HG03175 (cell line): ENCODE results near the gene LEMD1.
"Not testable (repeated sequence)": the region's sequence is repeated elsewhere in the genome, so short reads cannot be mapped to it uniquely, and the experiment has no call there.

Experiments
- ATAC-seq: cut with Tn5 transposase; IDR thresholded peaks from one replicate; pipeline ENCODE4 v1.9.1; 2021; ENCODE audit warnings: mild to moderate bottlenecking, moderate library complexity; ENCODE audit not compliant: unreplicated experiment

Gene LEMD1

GRCh38 chr1:205430696-205431305, 8.9 kb upstream of the LEMD1 start:
- peak; percentile 42 for ATAC-seq

DNA sequence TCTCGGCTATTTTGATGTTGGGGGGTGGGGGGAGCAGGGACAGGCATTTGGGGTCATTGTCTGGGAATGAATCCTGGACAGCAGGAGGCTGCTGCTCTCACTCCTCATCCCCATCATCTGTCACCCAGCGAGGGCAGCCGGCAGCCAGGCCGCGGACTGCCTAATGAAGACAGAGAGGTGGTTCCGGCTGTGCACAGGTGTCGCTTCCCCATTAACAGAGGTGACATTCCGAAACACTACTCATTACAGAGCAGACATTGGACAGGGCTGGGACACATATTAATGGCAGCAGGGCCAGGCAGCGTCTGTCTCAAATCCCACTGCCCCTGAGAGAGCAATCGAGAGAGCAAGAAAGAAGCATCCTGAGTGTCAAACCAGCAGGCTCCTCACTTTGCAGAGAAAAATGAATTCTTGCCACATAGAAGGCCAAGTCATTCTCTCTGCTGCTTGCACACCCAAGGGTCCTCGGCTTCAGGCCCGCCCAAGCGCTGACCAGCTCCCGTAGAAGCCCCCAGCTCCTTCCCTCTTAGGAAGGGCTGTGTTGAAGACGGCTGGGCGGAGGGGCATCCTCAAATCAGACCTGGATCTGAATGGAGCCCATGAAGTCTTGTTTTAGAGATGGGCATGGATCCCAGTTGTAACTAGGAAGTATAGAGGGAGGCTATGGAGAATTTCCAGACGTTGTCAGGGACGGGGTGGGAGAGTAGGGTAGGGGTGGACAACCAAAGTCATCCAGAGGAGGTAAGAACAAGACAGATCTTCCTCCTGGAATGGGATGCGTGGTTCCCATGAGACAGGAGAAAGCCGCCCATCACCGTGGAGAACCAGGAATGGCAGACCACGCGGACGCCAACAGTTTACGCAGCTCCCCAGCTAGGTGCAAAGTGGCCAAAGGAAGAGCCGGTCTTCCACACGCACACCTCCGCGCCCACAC, 8.2 kb upstream of the LEMD1 start:
- ATAC-seq: no peak

- no peak for ATAC-seq
These were observed 3.2 kb upstream of the LEMD1 start for GRCh38 chr1:205424901-205425600.

DNA sequence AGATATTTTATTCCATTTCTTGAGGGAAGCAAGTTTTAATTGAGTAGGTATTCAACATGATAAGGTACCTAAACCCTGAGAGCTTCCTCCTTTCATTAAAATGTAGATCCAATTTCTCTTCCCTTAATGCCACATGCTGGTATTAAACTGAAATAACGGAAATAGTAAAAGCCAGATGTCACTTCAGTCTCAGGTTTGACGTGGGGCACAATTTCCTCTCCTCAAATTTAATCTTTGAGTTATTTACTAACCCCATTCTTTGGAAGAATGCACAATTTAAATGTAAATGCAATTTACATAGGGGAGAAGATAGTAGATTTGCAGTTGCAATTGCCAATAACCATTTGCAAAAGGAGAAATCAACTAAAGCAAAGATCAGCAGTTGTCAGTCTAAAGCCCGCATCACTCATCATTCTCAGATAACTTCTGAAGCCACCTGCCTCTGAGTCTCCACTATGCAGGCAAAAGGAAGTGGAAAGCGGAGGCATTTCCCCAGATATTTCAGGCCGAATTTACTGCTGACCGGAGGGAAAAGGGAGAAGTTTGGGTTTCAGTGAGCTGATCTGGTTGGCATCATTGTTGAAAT, 2.1 kb upstream of the LEMD1 start:
- no peak for ATAC-seq

DNA sequence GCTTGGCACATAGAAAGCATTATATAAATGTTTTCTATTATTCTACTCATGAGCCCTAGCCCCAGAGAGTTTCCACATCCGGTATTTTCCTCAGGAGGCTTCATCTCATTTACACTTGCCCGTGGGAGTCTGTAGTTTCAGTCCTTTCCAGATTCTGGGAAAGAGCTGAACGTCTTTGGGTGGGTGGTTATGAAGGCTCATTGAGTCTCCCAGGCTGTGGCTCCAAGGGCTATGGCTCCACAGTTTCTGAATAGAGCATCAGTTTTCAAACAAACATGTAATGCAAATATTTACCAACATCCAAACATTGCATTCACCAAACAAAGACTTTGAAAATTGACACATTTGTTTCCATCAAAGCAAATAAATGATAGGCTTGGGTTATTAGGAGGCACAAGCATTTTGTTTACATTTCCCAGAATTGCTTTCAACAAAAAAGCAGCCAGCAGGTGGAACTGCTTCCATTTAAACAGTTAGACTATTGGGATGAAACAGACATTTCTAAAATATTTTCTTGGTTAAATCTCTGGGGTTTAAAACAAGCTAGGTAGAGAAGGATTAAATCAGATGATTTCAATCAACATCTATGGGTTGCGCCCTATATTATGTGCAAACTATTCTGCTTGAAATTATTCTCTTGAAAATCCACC, 1.3 kb upstream of the LEMD1 start:
- no peak for ATAC-seq

DNA sequence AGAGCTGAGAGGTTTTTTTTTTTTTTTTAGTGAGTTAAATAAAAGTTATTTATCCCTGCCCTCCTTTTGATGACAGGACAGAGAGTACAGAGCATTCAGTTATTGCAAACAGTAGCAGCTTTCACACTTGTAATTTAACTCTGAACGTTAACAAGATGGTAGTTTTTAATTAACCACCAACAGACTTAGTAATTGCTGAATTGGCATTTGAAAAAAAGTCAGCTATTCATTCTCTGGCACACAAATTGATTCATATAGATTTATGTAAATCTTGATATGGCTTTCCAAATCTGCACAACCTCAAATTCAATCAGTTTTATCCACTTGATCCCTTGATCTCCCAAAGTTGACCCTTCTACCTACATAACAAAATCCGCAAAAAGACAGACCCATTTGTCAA, 918 bp downstream of the LEMD1 start:
- no peak for ATAC-seq

DNA sequence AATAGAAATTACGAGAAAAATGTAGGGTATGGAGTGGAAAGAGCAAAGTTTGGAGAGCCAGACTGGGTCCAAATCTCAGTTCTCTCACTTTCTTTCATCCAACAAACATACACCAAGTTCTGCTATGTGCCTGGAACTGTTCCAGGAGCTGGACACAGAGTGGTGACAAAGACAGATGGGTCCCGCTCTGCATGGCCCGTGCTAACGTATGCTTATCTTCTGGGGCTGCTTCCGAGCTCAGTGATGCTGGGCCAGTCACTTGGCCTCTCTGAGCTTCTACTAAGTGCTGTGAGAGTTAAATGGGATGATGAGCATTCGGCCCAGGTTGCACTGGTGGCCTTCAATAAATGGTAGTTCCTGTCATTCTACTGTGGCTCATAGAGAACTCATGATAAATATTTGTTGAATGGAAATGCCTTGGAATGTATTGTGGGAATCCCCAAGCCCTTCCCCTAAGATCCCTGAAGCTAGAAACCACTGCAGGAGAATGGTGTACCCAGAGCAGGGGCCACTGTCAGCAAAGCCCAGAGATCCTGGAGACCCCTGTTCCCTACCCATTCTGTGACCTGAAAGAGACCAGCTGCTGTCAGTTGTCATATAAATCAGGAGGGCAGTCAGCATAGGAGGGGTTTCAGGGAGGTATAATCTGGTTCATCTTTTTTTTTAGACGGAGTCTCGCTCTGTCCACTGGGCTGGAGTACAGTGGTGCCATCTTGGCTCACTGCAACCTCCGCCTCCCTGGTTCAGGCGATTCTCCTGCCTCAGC, 3.8 kb downstream of the LEMD1 start:
- no peak for ATAC-seq

DNA sequence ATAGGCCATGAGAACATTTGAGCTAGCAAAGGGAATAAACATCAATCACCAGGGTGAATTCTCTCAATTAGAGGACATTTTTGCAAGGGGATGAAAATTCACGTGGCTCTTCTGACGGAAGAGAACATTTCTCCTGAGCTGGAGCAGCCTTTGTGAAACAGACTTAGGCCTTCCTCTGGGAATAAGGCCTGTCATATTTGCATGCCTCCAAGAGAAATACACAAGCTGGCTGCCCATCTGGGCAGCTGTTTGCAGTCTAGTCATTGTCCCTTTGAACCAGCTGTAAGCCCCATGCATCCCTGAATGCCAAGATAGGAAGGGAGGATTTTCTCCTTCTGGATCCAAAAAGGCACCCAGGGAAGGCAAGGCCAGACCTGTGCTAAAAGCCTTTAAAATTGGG, 5.5 kb downstream of the LEMD1 start:
- ATAC-seq: no peak

DNA sequence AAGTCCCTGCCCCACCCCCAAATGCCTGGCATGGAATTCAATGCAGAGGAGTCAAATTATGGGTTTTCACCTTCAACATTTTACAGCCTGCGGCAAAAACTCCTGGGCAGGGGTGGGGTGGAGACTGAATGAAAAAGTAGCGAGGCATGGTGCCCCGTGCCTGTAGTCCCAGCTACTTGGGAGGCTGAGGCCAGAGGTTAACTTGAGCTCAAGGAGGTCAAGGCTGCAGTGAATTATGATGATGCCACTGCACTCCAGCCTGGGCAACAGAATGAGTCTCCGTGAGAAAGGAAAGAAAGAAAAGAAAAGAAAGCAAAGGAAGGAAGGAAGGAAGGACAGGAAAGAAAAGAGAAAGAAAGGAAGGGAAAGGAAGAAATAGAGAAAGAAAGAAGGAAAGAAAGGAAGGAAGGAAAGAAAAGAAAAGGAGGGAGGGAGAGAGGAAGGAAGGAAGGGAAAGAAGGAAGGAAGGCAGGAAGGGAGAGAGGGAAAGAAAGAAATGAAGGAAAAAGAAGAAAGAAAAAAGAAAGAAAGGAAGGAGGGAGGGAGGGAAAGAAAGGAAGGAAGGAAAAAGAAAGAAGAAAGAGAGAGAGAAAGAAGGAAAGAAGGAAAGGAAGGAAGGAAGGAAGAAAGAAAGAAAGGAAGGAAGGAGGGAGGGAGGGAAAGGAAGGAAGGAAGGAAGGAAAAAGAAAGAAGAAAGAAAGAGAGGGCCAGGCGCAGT, 11.1 kb downstream of the LEMD1 start:
- ATAC-seq: no peak

DNA sequence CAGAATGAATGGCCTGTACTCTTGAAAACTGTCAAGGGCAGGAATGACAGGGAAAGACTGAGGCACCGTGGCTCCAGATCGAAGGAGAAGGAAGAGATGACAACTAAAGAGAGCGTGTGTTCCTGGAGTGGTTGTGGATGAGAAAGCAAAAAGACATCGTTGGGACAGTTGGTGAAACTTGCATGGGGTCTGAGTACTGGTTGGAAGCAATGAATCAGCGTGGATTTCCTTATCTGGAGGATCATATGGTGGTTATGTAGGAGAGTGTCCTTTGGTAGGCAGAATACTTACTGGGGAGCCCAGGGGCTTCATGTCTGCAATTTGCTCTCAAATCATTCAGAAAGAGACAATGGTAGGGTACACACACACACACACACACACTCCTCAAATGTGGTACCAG, 13.9 kb downstream of the LEMD1 start:
- no peak for ATAC-seq

- ATAC-seq: not testable (repeated sequence)
These were observed 15.6 kb downstream of the LEMD1 start for GRCh38 chr1:205406252-205406651.

GRCh38 chr1:205404484-205404883, 17.4 kb downstream of the LEMD1 start:
- ATAC-seq: not testable (repeated sequence)

DNA sequence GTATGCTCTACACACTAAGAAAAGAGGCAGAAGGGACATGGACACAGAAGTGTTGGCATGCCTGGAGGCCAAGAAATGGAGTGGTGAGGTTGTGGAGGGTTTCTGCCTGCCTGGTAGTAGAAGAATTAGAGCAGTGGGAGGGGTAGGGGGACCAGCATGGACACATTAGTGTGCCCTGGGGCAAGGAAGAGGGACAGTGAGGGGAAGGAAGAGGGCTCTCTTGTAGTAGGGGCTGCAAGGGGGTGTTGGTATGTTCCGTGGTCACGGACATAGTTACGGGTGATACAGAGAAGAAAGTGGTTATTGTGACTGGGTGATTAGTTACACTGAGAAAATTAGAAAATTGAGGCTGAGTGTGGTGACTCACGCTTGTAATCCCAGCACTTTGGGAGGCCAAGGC, 23.3 kb downstream of the LEMD1 start:
- ATAC-seq: no peak

DNA sequence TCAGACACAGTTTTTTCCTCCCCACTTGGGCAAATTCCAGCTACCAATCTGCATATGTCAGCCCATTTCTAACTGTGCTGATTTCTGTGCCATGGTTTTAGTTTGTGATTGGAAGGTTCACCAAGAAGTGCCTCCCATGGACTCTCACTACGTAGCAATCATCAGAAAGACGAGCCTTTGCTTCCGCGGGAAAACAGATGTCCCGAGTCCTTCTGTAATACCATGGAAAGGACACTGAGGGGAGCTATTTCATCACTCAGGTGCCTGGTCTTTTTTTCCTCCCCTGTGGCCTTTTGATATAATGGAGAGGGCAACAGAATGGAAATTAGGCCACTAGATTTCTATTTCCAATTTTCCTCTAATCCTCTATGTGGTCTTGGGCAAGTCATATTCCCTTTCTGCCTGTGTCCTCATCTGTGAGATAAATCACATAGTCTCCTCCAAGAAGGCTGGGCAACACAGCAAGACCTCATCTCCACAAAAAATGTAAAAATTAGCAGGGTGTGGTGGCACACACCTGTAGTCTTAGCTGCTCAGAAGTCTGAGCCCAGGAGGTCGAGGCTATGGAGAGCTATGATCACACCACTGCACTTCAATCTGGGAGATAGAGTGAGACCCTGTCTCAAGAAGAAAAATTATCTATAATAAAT, 24.8 kb downstream of the LEMD1 start:
- no peak for ATAC-seq

DNA sequence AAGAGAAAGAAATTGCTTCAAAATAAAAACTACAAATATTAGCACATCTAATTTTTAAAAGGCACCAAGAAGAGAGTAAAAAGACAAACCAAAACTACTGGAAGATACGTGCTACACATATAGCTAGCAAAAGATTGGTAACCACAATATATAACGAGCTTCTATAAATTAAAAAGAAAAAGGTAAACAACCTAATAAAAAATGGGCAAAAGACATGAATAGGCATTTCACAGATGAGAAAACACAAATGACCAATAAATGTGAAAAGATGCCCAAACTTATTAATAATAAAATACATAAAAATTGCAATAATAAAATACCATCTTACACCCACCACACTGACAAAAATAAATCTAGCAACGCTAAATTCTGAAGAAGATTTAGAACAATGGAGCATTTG, 26.2 kb downstream of the LEMD1 start:
- ATAC-seq: no peak

GRCh38 chr1:205392650-205393049, 29.2 kb downstream of the LEMD1 start:
- no peak for ATAC-seq

DNA sequence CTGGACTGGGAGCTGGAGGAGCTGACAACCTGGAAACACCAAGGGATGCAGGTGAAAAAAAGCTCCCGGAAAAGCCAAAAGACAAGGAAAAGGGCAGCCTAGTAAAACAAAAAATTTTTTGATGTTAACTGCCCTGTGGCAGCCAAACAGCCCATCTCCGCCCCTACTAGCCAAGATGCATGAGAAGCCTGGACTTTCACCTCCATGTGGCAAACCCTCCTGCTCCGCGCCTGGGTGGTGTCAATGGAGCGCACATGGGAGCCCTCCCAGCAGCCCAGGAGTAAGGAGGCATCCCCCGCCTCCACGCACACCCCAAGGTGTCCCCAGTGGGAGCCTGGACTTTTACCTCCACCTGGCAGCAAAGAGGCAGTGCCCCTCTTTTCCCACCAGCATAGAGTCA, 30.5 kb downstream of the LEMD1 start:
- no peak for ATAC-seq

GRCh38 chr1:205387845-205388244, 34.0 kb downstream of the LEMD1 start:
- ATAC-seq: no peak

DNA sequence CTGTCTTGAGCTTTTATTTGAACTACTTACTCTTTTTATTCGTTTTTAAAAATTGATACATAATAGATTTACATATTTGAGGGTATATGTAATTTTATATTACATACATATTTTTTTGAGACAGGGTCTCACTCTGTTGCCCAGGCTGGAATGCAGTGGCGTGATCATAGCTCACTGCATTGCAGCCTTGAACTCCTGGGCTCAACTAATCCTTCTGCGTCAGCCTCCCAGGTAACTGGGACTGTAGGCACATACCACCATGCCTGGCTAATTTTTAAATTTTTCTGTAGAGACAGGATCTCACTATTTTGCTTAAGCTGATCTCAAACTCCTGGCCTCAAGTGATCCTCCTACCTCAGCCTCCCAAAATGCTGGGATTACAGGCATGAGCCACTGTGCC, 38.9 kb downstream of the LEMD1 start:
- ATAC-seq: not testable (repeated sequence)
